Gastrocnemius medialis (tissue), 4 donors: ENCODE results near the gene WDR48. TPM values are rescaled to one million over a fixed set of nuclear protein-coding genes. Genes with fewer than 3 reads are reported as not detected.

Source experiments
- ATAC-seq, 2 donors: fragments of 150-250 bp; one replicate each; pipeline ENCODE4 v1.9.1; 2016
- DNase-seq, 2 donors: peaks; one replicate each; pipeline ENCODE4 v3.0.0-alpha.2; 2019
- H3K27ac ChIP-seq, 4 donors: fragments of 200-600 bp; sonication (generic); 1 replicate in 1 of 4; 2 replicates in 3 of 4; pipeline ENCODE4 v1.5.1; 2016 to 2018; ENCODE audit warnings: mild to moderate bottlenecking in 2 of 4, moderate library complexity in 1 of 4
- H3K27me3 ChIP-seq, 3 donors: fragments of 200-600 bp; sonication (generic) in 2 of 3; 1 replicate in 1 of 3; 2 replicates in 2 of 3; pipeline versions ENCODE4 v1.5.1 to v1.6.0; 2016 to 2019; ENCODE audit warnings: mild to moderate bottlenecking in 1 of 3, moderate library complexity in 1 of 3
- H3K36me3 ChIP-seq, 2 donors: fragments of 200-600 bp; sonication (generic) in 1 of 2; one replicate each; pipeline ENCODE4 v1.5.1; 2017 to 2018
- H3K4me1 ChIP-seq, 2 donors: fragments of 200-600 bp; sonication (generic) in 1 of 2; one replicate each; pipeline ENCODE4 v1.5.1; 2016 to 2017; ENCODE audit warnings: mild to moderate bottlenecking in 2 of 2
- H3K4me3 ChIP-seq, 4 donors: fragments of 200-600 bp; sonication (generic) in 3 of 4; 1 replicate in 1 of 4; 2 replicates in 3 of 4; pipeline ENCODE4 v1.5.1; 2016 to 2019; ENCODE audit warnings: mild to moderate bottlenecking in 2 of 4
- H3K9me3 ChIP-seq, 3 donors: fragments of 200-600 bp; sonication (generic) in 2 of 3; 1 replicate in 1 of 3; 2 replicates in 2 of 3; pipeline ENCODE4 v1.5.1; 2016 to 2019
- CTCF ChIP-seq, 5 experiments: fragments of 450-650 bp in 3 of 5; fragments of 200-600 bp in 2 of 5; sonication (generic) in 2 of 5; IDR thresholded peaks in 4 of 5; conservative IDR thresholded peaks in 1 of 5; 1 replicate in 4 of 5; 2 replicates in 1 of 5; pipeline ENCODE4 v1.5.1; 2016 to 2019; ENCODE audit warnings: antibody characterized with exemption in 5 of 5, mild to moderate bottlenecking in 3 of 5, moderate library complexity in 3 of 5
- POLR2A ChIP-seq, 2 donors: fragments of 450-650 bp; IDR thresholded peaks; one replicate each; pipeline ENCODE4 v1.6.1; 2017; ENCODE audit warnings: antibody characterized with exemption in 2 of 2, mild to moderate bottlenecking in 2 of 2, moderate library complexity in 2 of 2
- in situ Hi-C, 4 donors: fragments of 200-750 bp; cut with MboI; loops; one replicate each; pipeline versions ENCODE4 v1.15.0 to v1.8.0; 2017; ENCODE audit warnings: low sequenced_read_pairs in 4 of 4
- intact Hi-C: fragments of 100-400 bp; cut with DNase I; formaldehyde crosslinking; loops from one replicate; pipeline ENCODE4 v1.15.1; 2023; ENCODE audit warnings: low total_unique reads
- total RNA-seq, 4 donors: library from RNA; depleted of rRNA; stranded (reverse); fragments of >200 nt; gene quantifications; one replicate each; pipeline versions ENCODE4 v1.1.0 to v1.2.3, GENCODE V29; 2016

The WDR48 gene
- total RNA-seq, 4 donors from 2014 or later, result 14.8 to 26.5 (median 19.8) TPM

GRCh38 chr3:39132096-39133092 lies 80.6 kb downstream of the WDR48 start:
- no peak for DNase-seq
- no peak for ATAC-seq
- intact Hi-C loops, result no loop called here
- H3K4me1 ChIP-seq, result no peaks in the 10 kb centered on the region
- in situ Hi-C loops, result no loop called here
- no peak overlapping the region for H3K27ac ChIP-seq
- H3K27me3 ChIP-seq, result no peaks in the 10 kb centered on the region
- TF ChIP-seq POLR2A (IDR thresholded peaks at IDR 0.05), result no peak
- TF ChIP-seq CTCF (IDR thresholded peaks at IDR 0.05 in 4 of 5, conservative IDR thresholded peaks at IDR 0.05 in 1 of 5), result no peak
- no peak overlapping the region for H3K4me3 ChIP-seq
- no peaks in the 10 kb centered on the region for H3K36me3 ChIP-seq
- H3K9me3 ChIP-seq, result no peaks in the 10 kb centered on the region

GRCh38 chr3:39133093-39133490 lies 81.3 kb downstream of the WDR48 start:
- ATAC-seq (no peak), DNase-seq (no peak)
- H3K36me3 ChIP-seq, result no peaks in the 10 kb centered on the region
- no peaks in the 10 kb centered on the region for H3K4me1 ChIP-seq
- H3K4me3 ChIP-seq, result no peak overlapping the region
- in situ Hi-C loops, result no loop called here
- TF ChIP-seq POLR2A (IDR thresholded peaks at IDR 0.05) (no peak), CTCF (IDR thresholded peaks at IDR 0.05 in 4 of 5, conservative IDR thresholded peaks at IDR 0.05 in 1 of 5) (no peak)
- no peaks in the 10 kb centered on the region for H3K9me3 ChIP-seq
- intact Hi-C loops, result no loop called here
- no peaks in the 10 kb centered on the region for H3K27me3 ChIP-seq
- H3K27ac ChIP-seq, result no peak overlapping the region

GRCh38 chr3:39133822-39134221 lies 82.0 kb downstream of the WDR48 start:
- H3K4me1 ChIP-seq, result no peaks in the 10 kb centered on the region

GRCh38 chr3:39134305-39134704 lies 82.5 kb downstream of the WDR48 start:
- in situ Hi-C loops (no loop called here), intact Hi-C loops (no loop called here)
- Histone ChIP-seq H3K4me3 (no peak overlapping the region), H3K9me3 (no peaks in the 10 kb centered on the region), H3K27ac (peak overlapping the region in 2 of 4 donors; percentile 41 to 57), H3K4me1 (no peaks in the 10 kb centered on the region), H3K27me3 (no peaks in the 10 kb centered on the region), H3K36me3 (no peaks in the 10 kb centered on the region)
- no peak for TF ChIP-seq CTCF (IDR thresholded peaks at IDR 0.05 in 4 of 5, conservative IDR thresholded peaks at IDR 0.05 in 1 of 5)
- TF ChIP-seq POLR2A (IDR thresholded peaks at IDR 0.05), result no peak
- no peak for DNase-seq
- no peak for ATAC-seq

More at GRCh38 chr3:39133822-39134221, 82.0 kb downstream of the WDR48 start:
- Histone ChIP-seq H3K4me3 (no peak overlapping the region), H3K27me3 (no peaks in the 10 kb centered on the region), H3K9me3 (no peaks in the 10 kb centered on the region), H3K27ac (peak overlapping the region in 1 of 4 donors; percentile 57), H3K36me3 (no peaks in the 10 kb centered on the region)
- ATAC-seq (no peak), DNase-seq (no peak)
- in situ Hi-C loops (no loop called here), intact Hi-C loops (no loop called here)
- TF ChIP-seq CTCF (IDR thresholded peaks at IDR 0.05 in 4 of 5, conservative IDR thresholded peaks at IDR 0.05 in 1 of 5) (no peak), POLR2A (IDR thresholded peaks at IDR 0.05) (no peak)
